NB4 (cell line): ENCODE results near the gene GPC5.

Experiments used
- MYC ChIP-seq: IDR thresholded peaks from 2 replicates; pipeline ENCODE4 v1.6.1; 2011; ENCODE audit warnings: low read depth, low read length
- POLR2A ChIP-seq: IDR thresholded peaks from 2 replicates; pipeline ENCODE4 v1.6.1; 2011; ENCODE audit warnings: mild to moderate bottlenecking; ENCODE audit not compliant: insufficient read length; ENCODE audit errors: extremely low read depth

- no peak for TF ChIP-seq MYC
- TF ChIP-seq POLR2A, result no peak
Observed at GRCh38 chr13:91930687-91931086, 532.3 kb downstream of the GPC5 start.
